GM12892 (cell line): ENCODE measurements around the gene CTF1.
A peak's percentile ranks its signal among the peaks of the same experiment; 100 is the strongest.

ENCODE experiments used
- DNase-seq: peaks from one replicate; pipeline ENCODE4 v3.0.0; 2011; ENCODE audit not compliant: insufficient read length
- FAIRE-seq: peaks from 2 replicates; lab custom pipeline; 2011; peaks lifted over from hg19 to GRCh38; lab: Jason Lieb, UNC
- POLR2A ChIP-seq: IDR thresholded peaks from 2 replicates; pipeline ENCODE4 v1.6.1; 2011; ENCODE audit warnings: low read depth, low read length, control low read depth
- POLR2AphosphoS5 ChIP-seq: IDR thresholded peaks from 2 replicates; pipeline ENCODE4 v1.6.1; 2011; ENCODE audit warnings: low read depth, low read length, control low read depth
- TAF1 ChIP-seq: IDR thresholded peaks from 2 replicates; pipeline ENCODE4 v1.6.1; 2011; ENCODE audit warnings: low read depth, mild to moderate bottlenecking, control low read depth, low read length, borderline replicate concordance

CTF1 gene

GRCh38 chr16:30921748-30922419 is 25.5 kb downstream of the CTF1 start:
- DNase-seq: peak; percentile 58
- FAIRE-seq: no peak
- TF ChIP-seq POLR2AphosphoS5 (no peak), TAF1 (no peak), POLR2A (no peak)

GRCh38 chr16:30922420-30922959 is 26.1 kb downstream of the CTF1 start:
- no peak for TF ChIP-seq POLR2AphosphoS5
- no peak for TF ChIP-seq POLR2A
- no peak for TF ChIP-seq TAF1
- DNase-seq (peak; percentile 91), FAIRE-seq (no peak)

- peak; percentile 95 for DNase-seq
- peak; percentile 59; the same call in 1 of the 2 replicates for TF ChIP-seq TAF1
- TF ChIP-seq POLR2AphosphoS5: no peak
- TF ChIP-seq POLR2A: peak; percentile 38; the same call in 1 of the 2 replicates
- FAIRE-seq: peak; percentile 99
Measured at GRCh38 chr16:30922960-30923535, 26.6 kb downstream of the CTF1 start.

- DNase-seq: peak; percentile 73
- TF ChIP-seq TAF1 (no peak), POLR2A (no peak), POLR2AphosphoS5 (no peak)
- FAIRE-seq: no peak
Measured at GRCh38 chr16:30923554-30924075, 27.2 kb downstream of the CTF1 start, which contains the start of gene FBXL19. Gene FBXL19 (plus strand): TSS chr16:30923572. CDS start chr16:30925755, 2,183 bp downstream.

GRCh38 chr16:30924076-30924912 is 27.9 kb downstream of the CTF1 start:
- FAIRE-seq (no peak), DNase-seq (no peak)
- peak; percentile 47; the same call in 1 of the 2 replicates for TF ChIP-seq POLR2A
- TF ChIP-seq TAF1: no peak

- TF ChIP-seq POLR2AphosphoS5: no peak
- no peak for TF ChIP-seq POLR2A
- TF ChIP-seq TAF1: no peak
- DNase-seq: peak; percentile 21
- no peak for FAIRE-seq
Measured at GRCh38 chr16:30924913-30925631, 28.7 kb downstream of the CTF1 start.

- TF ChIP-seq POLR2AphosphoS5: no peak
- DNase-seq (no peak), FAIRE-seq (no peak)
Measured at GRCh38 chr16:30925632-30925987, 29.2 kb downstream of the CTF1 start.

- DNase-seq (no peak), FAIRE-seq (no peak)
- TF ChIP-seq POLR2AphosphoS5 (no peak), TAF1 (no peak), POLR2A (no peak)
Measured at GRCh38 chr16:30925995-30926811, 29.8 kb downstream of the CTF1 start.

- DNase-seq (no peak), FAIRE-seq (no peak)
- TF ChIP-seq TAF1 (no peak), POLR2A (no peak)
Measured at GRCh38 chr16:30926937-30927788, 30.7 kb downstream of the CTF1 start.

GRCh38 chr16:30927789-30928378 is 31.5 kb downstream of the CTF1 start:
- DNase-seq (peak; percentile 54), FAIRE-seq (peak; percentile 92)
- no peak for TF ChIP-seq POLR2A
